MCF 10A (cell line): ENCODE measurements around the gene SOBP. TPM values are rescaled to one million over a fixed set of nuclear protein-coding genes. Genes with fewer than 3 reads are reported as not detected.

Source experiments
- BruUV-seq: library from RNA; stranded (reverse); fragments of 400-500 nt; replicated peaks from 2 replicates; lab custom pipeline; 2021; lab: Mats Ljungman, UMichigan
- CTCF ChIA-PET: fragments of 300-600 bp; sonication (Branson Sonifier 250); formaldehyde crosslinking; extraction: SDS; loops from one replicate; lab custom pipeline; 2021; ENCODE audit warnings: antibody characterized with exemption, inconsistent platforms; lab: Yijun Ruan, JAX
- POLR2A ChIA-PET: fragments of 300-600, 350-650 bp; sonication (Branson Sonifier 250); formaldehyde crosslinking; extraction: SDS; loops from one replicate; lab custom pipeline; 2020; ENCODE audit warnings: antibody characterized with exemption, inconsistent platforms; lab: Yijun Ruan, JAX
- DNase-seq: peaks from one replicate; pipeline ENCODE4 v3.0.0-alpha.2; 2018; ENCODE audit not compliant: unreplicated experiment
- H3K27ac Mint-ChIP-seq: one replicate; pipeline ENCODE4 v1.8.0; 2022; ENCODE audit warnings: mild to moderate bottlenecking, low read depth, mixed read lengths; ENCODE audit not compliant: unreplicated experiment
- H3K27me3 Mint-ChIP-seq: one replicate; pipeline ENCODE4 v1.8.0; 2022; ENCODE audit warnings: mixed read lengths; ENCODE audit not compliant: insufficient read depth, unreplicated experiment
- H3K36me3 Mint-ChIP-seq: one replicate; pipeline ENCODE4 v1.8.0; 2022; ENCODE audit warnings: mild to moderate bottlenecking, moderate library complexity, mixed read lengths; ENCODE audit not compliant: insufficient read depth, unreplicated experiment
- H3K4me1 Mint-ChIP-seq: one replicate; pipeline ENCODE4 v1.8.0; 2022; ENCODE audit warnings: mixed read lengths; ENCODE audit not compliant: insufficient read depth, unreplicated experiment
- H3K4me3 Mint-ChIP-seq: one replicate; pipeline ENCODE4 v1.8.0; 2022; ENCODE audit warnings: mild to moderate bottlenecking, moderate library complexity, mixed read lengths; ENCODE audit not compliant: unreplicated experiment
- H3K9me3 Mint-ChIP-seq: one replicate; pipeline ENCODE4 v1.8.0; 2022; ENCODE audit warnings: mixed read lengths; ENCODE audit not compliant: unreplicated experiment
- intact Hi-C: fragments of 100-400 bp; cut with micrococcal nuclease; formaldehyde crosslinking; loops from 2 replicates; pipeline ENCODE4 v1.14.1; 2022
- total RNA-seq: library from RNA; stranded (reverse); gene quantifications from 2 replicates; pipeline ENCODE4 v1.2.3, GENCODE V29; 2022
- TF ChIP-seq, protein P1 (sequence below): fragments of 200-600 bp; IDR thresholded peaks from one replicate; pipeline ENCODE4 v1.8.0; 2022; ENCODE audit warnings: antibody characterized with exemption, mild to moderate bottlenecking; ENCODE audit not compliant: unreplicated experiment

The SOBP gene
- total RNA-seq, 1 experiment from 2014 or later = 0.21 TPM

DNA sequence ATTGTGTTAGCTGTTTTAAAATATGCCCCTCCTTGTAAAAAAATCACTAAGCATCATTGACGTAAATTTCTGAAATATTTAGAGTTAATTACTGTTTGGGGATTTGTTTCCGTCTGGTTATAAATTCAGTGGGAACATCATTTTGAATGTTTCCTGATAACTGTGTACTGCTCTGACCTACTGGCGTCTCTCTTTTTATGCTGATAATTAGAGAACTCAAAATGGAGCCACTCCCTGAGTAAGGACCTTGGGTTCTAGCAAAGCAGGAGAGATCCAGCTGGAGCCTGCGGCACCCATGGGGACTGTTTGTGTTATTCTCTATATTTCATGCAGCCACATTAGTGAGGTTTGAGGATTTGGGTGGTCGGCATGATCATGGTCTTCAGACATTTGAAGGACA, 124.9 kb downstream of the SOBP start:
- intact Hi-C loops = no loop called here
- no peaks in the 10 kb centered on the region for H3K9me3 Mint-ChIP-seq
- no peak overlapping the region for H3K4me3 Mint-ChIP-seq
- ChIA-PET CTCF (interaction anchor here (2.2 kb wide), 1 partner anchor 8 kb away, joined by 5 read pairs; no protein-coding TSS in a partner anchor), POLR2A (no interaction called here)
- H3K36me3 Mint-ChIP-seq = no peaks in the 10 kb centered on the region
- no peaks in the 10 kb centered on the region for H3K4me1 Mint-ChIP-seq
- H3K27ac Mint-ChIP-seq = no peak overlapping the region
- H3K27me3 Mint-ChIP-seq = peaks cover 14% of the 10 kb centered on the region
- no TSS peak for BruUV-seq
- TF ChIP-seq, protein P1, sequence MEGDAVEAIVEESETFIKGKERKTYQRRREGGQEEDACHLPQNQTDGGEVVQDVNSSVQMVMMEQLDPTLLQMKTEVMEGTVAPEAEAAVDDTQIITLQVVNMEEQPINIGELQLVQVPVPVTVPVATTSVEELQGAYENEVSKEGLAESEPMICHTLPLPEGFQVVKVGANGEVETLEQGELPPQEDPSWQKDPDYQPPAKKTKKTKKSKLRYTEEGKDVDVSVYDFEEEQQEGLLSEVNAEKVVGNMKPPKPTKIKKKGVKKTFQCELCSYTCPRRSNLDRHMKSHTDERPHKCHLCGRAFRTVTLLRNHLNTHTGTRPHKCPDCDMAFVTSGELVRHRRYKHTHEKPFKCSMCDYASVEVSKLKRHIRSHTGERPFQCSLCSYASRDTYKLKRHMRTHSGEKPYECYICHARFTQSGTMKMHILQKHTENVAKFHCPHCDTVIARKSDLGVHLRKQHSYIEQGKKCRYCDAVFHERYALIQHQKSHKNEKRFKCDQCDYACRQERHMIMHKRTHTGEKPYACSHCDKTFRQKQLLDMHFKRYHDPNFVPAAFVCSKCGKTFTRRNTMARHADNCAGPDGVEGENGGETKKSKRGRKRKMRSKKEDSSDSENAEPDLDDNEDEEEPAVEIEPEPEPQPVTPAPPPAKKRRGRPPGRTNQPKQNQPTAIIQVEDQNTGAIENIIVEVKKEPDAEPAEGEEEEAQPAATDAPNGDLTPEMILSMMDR = no peak
- no peak for DNase-seq

DNA sequence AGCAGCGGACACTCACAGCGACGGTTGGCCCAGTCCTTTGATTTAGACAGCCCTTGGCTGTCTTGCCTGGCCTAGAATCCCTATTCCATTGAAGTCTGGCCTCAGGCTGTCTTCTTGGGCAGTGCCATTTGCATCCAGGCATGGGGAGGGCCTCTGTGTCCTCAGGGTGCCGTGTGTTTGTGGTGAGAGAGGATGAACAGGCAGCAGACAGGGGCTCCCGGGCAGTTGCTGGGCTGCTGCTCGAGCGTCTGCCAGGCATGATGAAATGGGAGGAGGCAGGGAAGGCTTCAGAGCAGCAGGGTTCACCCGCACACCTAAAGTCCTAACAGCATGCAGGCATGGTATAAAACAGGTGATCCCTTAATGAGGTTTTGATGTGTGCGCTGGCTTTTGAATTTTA, 126.9 kb downstream of the SOBP start:
- DNase-seq = no peak
- CTCF ChIA-PET = no interaction called here
- H3K9me3 Mint-ChIP-seq = no peaks in the 10 kb centered on the region
- no peak overlapping the region for H3K4me3 Mint-ChIP-seq
- POLR2A ChIA-PET = interaction anchor here (0.9 kb wide), 1 partner anchor 17 kb away, joined by 3 read pairs; no protein-coding TSS in a partner anchor
- no peaks in the 10 kb centered on the region for H3K4me1 Mint-ChIP-seq
- peaks cover 14% of the 10 kb centered on the region for H3K27me3 Mint-ChIP-seq
- no TSS peak for BruUV-seq
- H3K27ac Mint-ChIP-seq = no peak overlapping the region
- H3K36me3 Mint-ChIP-seq = no peaks in the 10 kb centered on the region
- TF ChIP-seq, protein P1 = no peak
- intact Hi-C loops = no loop called here

DNA sequence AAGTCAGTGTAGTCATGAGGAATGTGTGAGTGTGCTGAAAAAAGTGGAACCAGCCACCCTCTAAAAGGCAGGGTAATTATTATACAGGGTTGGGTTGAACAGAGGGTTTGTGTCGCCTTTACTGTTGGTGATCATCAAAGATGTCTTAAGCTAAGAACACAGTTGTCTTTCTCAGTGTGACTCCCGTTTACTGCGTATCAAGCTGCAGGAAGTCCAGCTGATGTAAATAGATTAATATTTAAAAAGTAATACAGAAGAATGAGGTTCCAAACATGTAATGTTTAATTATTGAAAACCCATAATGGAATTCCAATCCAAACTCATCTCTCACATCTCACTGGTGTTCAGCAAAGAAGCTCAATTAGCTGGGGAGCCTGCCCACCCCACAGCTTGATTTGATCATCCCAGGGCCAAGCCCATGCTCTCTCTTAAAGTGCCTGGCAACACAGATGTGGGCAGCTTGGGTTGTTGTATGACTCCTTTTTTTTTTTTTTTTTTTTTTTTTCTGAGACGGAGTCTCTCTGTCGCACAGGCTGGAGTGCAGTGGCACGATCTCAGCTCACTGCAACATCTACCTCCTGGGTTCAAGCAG, 127.5 kb downstream of the SOBP start:
- no peaks in the 10 kb centered on the region for H3K4me1 Mint-ChIP-seq
- no TSS peak for BruUV-seq
- CTCF ChIA-PET = no interaction called here

DNA sequence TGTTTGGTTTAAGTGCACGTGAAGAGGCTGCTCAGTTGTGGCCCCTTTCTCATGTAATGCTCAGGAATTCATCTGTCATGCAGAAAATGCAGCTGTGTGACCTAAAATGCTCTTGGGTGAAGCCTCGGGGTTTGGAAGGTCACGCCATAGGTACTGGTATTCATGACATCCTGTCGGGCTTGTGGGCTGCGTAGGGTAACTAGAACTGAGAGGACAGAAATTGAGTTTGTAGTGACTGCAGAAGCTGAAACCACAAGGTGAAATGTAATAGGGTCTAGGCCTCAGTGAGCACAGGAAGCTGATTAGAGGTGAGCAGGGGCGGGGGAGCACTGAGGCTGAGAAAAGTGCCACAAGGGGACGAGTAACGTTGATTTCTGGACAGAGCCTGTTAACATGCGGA, 128.8 kb downstream of the SOBP start:
- intact Hi-C loops = no loop called here
- Mint-ChIP-seq H3K27ac (no peak overlapping the region), H3K27me3 (peaks cover 14% of the 10 kb centered on the region), H3K9me3 (no peaks in the 10 kb centered on the region), H3K36me3 (peaks cover 4% of the 10 kb centered on the region), H3K4me1 (peaks cover under 1% of the 10 kb centered on the region), H3K4me3 (no peak overlapping the region)
- TF ChIP-seq, protein P1 = no peak
- BruUV-seq = no TSS peak
- POLR2A ChIA-PET = no interaction called here
- no peak for DNase-seq
- CTCF ChIA-PET = no interaction called here

More for the DNA sequence above, 127.5 kb downstream of the SOBP start:
- DNase-seq = no peak
- POLR2A ChIA-PET = interaction anchor here (0.9 kb wide), 1 partner anchor 18 kb away, joined by 3 read pairs; no protein-coding TSS in a partner anchor
- no peak overlapping the region for H3K4me3 Mint-ChIP-seq
- peaks cover 2% of the 10 kb centered on the region for H3K36me3 Mint-ChIP-seq
- TF ChIP-seq, protein P1 = no peak
- no peak overlapping the region for H3K27ac Mint-ChIP-seq
- no peaks in the 10 kb centered on the region for H3K9me3 Mint-ChIP-seq
- peaks cover 14% of the 10 kb centered on the region for H3K27me3 Mint-ChIP-seq
- intact Hi-C loops = no loop called here
